Measurements from ENCODE around the gene KLK6. TPM values are rescaled to one million over a fixed set of nuclear protein-coding genes. Genes with fewer than 3 reads are reported as not detected.
A peak's percentile ranks its signal among the peaks of the same experiment; 100 is the strongest.

The KLK6 gene
- total and polyA plus RNA-seq, 11 donors = not detected

GRCh38 chr19:50924586-50924985, 44.8 kb downstream of the KLK6 start:
- Histone ChIP-seq H3K4me3 (no peak overlapping the region), H3K36me3 (no peaks in the 10 kb centered on the region), H3K9me3 (no peaks in the 10 kb centered on the region), H3K27ac (no peak overlapping the region), H3K4me1 (peaks cover 0 to 4% (median 0%) of the 10 kb centered on the region in 12 donors), H3K27me3 (peaks cover 0 to 66% (median 20%) of the 10 kb centered on the region in 9 donors)
- TF ChIP-seq CTCF (IDR thresholded peaks at IDR 0.05) (no peak), POLR2A (IDR thresholded peaks at IDR 0.05) (no peak)
- DNase-seq = no peak
- no peak for ATAC-seq
- intact Hi-C loops (cut with DNase I) = loop anchor here in 5 of 10 donors (5.0 to 10.0 kb wide), 4 partner anchors 387 to 570 kb away; partner anchors contain the start of gene NAPSA (in 2 of the 5)
- 54 to 59% (median 57%) methylated on average over 6 of the region's 6 CpGs for WGBS, 4 donors

GRCh38 chr19:50922317-50922853, 47.0 kb downstream of the KLK6 start:
- WGBS, 4 donors = 30 to 43% (median 31%) methylated on average over 15 to 21 of the region's 21 CpGs
- H3K27me3 ChIP-seq = peaks cover 0 to 59% (median 21%) of the 10 kb centered on the region in 9 donors
- intact Hi-C loops (cut with DNase I) = loop anchor here in 5 of 10 donors (5.0 to 10.0 kb wide), 4 partner anchors 385 to 568 kb away; partner anchors contain the start of gene NAPSA (in 2 of the 5)

GRCh38 chr19:50921426-50922316, 47.7 kb downstream of the KLK6 start:
- DNase-seq = no peak
- H3K36me3 ChIP-seq = no peaks in the 10 kb centered on the region
- intact Hi-C loops (cut with DNase I) = loop anchor here in 5 of 10 donors (5.0 to 10.0 kb wide), 4 partner anchors 384 to 567 kb away; partner anchors contain the start of gene NAPSA (in 2 of the 5)
- no peak overlapping the region for H3K27ac ChIP-seq
- peaks cover 0 to 4% (median 0%) of the 10 kb centered on the region in 12 donors for H3K4me1 ChIP-seq
- 5 to 12% (median 8%) methylated on average over 12 of the region's 12 CpGs for WGBS, 4 donors
- H3K4me3 ChIP-seq = no peak overlapping the region
- peaks cover 0 to 59% (median 21%) of the 10 kb centered on the region in 9 donors for H3K27me3 ChIP-seq
- no peak for TF ChIP-seq CTCF (IDR thresholded peaks at IDR 0.05)
- TF ChIP-seq POLR2A (IDR thresholded peaks at IDR 0.05) = no peak
- no peak for ATAC-seq
- H3K9me3 ChIP-seq = no peaks in the 10 kb centered on the region

More at GRCh38 chr19:50922317-50922853, 47.0 kb downstream of the KLK6 start:
- Histone ChIP-seq H3K36me3 (no peaks in the 10 kb centered on the region), H3K4me3 (no peak overlapping the region), H3K4me1 (peaks cover 0 to 4% (median 0%) of the 10 kb centered on the region in 12 donors), H3K9me3 (no peaks in the 10 kb centered on the region), H3K27ac (no peak overlapping the region)
- DNase-seq (peak; percentile 61 to 77 (median 68)), ATAC-seq (peak; percentile 81 to 96 (median 90))
- TF ChIP-seq CTCF (IDR thresholded peaks at IDR 0.05) = peak; percentile 65 to 89 (median 81)
- no peak for TF ChIP-seq POLR2A (IDR thresholded peaks at IDR 0.05)

- Histone ChIP-seq H3K9me3 (no peaks in the 10 kb centered on the region), H3K27ac (no peak overlapping the region), H3K27me3 (peaks cover 0 to 74% (median 36%) of the 10 kb centered on the region in 9 donors), H3K4me3 (no peak overlapping the region), H3K4me1 (no peaks in the 10 kb centered on the region), H3K36me3 (no peaks in the 10 kb centered on the region)
- WGBS, 4 donors = 71 to 79% (median 75%) methylated on average over 2 of the region's 2 CpGs
- ATAC-seq (no peak), DNase-seq (no peak)
- intact Hi-C loops (cut with DNase I) = loop anchor here in 1 of 10 donors (10.0 kb wide), 1 partner anchor 381 kb away; no protein-coding TSS in a partner anchor
- no peak for TF ChIP-seq POLR2A (IDR thresholded peaks at IDR 0.05)
- no peak for TF ChIP-seq CTCF (IDR thresholded peaks at IDR 0.05)
Observed at GRCh38 chr19:50916069-50916468, 53.3 kb downstream of the KLK6 start.
